HL-60/S4 (cell line): ENCODE data around the gene CCDC142.
"Not testable (repeated sequence)": the region's sequence is repeated elsewhere in the genome, so short reads cannot be mapped to it uniquely, and the experiment has no call there.

Experiments used
- in situ Hi-C: fragments of 300-500 bp; cut with MboI; formaldehyde crosslinking; loops from 2 replicates; pipeline ENCODE4 v1.14.3; 2022; ENCODE audit warnings: low sequenced_read_pairs

CCDC142 gene

DNA sequence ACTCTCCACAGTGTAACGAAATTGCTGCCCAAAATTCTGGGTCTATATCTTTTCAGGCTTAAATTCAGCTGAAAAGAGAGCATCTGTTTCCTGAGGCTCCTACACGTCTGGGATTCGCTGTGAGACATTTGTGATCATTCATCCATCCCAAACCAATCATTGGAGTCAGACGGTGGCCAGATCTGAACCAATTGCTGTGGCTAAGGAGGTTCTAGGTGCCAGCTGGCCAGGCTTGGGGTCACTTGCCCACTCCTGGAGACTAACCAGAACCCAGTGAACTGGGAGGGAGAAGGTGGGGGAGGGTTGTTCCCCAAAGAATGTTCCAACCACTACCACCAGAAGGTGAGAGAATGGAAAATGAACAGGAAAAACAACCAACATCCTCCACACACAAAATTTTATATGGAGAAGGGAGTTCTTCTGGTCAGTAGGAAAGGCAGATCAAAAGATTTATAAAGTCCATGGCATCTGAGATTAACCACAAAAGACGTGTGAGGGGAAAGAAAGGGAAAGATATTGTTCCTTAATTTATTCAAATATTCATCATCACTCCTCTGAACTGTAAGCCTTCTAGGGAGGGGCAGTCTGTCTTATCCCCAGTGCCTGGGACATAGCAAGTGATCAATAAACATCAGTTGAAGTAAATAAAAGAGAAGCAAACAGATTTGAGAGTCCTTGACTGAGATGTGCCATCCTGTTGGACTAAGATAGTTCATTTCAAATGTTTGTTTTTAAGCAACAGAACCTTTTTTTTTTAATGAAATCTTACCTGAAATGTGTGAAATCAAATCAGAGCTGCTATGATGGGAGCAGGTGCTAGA, 38.1 kb downstream of the CCDC142 start:
- in situ Hi-C loops = no loop called here

DNA sequence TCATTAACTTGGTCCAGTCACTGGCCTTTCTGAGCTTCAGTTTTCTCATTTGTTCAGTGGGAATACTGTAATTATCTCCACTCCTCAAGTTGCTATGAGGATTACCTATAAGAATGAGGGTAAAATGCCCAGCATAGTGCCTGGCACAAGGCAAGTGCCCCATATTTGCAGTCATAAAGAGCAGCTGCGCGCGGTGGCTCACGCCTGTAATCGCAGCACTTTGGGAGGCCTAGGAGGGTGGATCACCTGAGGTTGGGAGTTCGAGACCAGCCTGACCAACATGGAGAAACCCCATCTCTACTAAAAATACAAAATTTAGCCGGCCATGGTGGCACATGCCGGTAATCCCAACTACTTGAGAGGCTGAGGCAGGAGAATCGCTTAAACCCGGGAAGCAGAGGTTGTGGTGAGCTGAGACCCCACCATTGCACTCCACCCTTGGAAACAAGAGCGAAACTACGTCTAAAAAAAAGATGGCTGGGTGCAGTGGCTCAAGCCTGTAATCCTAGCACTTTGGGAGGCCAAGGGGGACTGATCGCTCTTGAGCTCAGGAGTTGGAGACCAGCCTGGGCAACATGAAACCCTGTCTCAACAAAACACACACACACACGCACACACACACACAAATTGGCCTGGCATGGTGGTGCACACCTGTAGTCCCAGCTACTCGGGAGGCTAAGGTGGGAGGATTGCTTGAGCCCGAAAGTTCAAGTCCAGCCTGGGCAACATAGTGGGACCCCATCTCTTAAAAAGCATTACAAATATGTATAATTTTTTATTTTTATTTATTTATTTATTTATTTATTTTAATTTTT, 40.1 kb downstream of the CCDC142 start:
- in situ Hi-C loops = not testable (repeated sequence)

DNA sequence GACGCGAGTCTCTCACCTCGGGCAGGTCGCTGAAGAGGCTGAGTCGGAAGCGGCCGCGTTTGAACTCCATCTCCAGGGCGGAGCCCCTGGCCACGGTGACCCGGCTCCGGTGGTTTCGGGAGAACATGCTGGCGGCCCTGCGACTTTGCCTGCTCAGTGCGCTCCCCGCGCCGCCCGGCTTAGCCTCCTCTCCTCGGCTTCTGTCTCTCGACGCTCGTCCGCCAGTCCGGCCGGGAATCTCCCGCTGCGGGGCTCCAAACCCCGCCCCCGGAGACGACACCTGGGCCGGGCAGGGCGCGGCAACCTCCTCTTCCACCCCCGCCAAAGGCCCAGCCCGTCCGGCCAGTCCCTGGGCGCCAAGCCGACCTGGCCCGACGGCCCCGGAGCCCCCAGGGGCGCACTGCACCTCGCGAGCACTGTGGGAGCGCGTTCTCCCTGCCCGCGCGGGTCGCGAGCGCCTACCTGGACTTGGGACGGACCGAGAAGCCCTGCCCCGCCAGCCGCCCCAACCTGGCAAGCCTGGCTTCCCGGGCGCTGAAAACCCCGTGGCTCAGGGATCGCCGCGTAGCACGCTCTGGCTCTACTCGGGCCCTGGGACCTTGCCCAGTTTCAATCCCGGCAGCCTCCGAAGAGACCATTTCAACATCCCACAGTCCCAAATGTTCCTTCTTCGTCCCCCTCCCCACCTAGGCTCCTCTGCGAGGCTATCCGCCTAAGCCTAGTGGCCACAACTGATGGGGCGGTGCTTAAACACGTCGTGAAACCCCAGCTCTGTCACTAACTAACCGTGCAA, 40.9 kb downstream of the CCDC142 start, which contains the start of gene RTKN:
TSS of gene RTKN (minus strand) at position 248 of the 793 bp plus-strand sequence. CDS start at position 127, 121 bp downstream.
- in situ Hi-C loops = no loop called here

DNA sequence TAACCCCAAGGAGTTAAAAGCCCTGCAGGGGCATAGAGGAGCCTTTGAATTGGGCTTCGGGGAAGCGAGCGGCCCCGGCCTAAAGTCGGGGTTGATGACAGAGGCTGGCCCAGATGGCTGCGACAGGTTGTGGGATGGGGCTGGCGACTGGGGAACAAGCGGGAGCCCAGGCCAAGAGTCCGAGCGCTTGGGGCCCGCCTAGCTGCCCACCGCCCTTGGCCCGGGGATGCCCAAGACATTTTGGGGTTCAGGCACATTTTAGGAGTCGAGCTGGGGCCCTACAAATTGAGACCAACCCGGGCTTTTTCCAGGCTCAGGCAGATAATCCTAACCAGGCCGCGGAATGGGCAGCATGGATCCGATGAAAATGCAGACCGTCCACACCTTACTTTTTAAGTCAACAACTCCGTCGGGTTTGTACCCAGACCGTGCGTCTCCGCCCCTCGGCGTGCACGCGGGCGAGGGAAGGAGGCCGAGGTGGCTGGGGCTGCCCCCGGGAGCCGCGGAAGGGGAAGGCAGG, 41.6 kb downstream of the CCDC142 start:
- in situ Hi-C loops = no loop called here

DNA sequence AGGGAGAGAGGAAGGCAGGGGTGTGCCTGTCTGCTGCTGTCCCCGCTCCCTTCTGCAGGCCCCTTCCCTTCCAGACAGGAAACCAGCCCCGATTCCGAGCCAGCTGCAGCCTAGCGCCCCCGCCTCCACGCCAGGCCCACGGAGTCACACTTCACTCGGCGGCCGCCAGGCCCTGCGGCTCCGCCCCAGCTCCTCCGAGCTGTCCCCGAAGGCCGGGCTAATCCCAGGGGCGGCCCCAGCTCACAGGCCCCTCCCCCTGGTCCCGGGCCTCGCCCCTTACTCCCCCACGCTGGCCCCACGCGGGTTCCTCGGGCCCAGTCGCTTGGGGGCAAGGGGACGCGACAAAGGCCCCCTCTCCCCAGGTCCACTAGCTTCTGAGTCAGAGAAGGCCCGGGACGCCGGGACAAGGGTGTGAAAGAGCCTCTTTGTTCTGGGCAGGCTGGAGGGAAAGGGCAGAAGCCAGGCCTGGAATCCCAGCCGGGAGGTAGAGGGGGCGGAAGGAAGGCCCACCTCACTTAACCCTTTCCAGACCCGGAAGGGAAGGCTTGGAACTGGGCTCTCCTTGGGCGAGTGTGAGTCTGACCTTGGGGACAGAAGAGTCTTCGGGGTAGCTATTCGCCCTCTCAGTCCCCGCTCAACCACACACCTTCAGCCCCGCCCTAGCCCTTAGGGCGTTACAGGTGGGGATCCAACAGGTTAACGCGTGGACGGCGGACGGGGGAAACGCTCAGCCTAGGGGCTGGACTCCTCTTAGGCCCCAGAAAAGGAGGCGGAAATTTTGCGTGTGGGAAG, 42.2 kb downstream of the CCDC142 start:
- in situ Hi-C loops = no loop called here

DNA sequence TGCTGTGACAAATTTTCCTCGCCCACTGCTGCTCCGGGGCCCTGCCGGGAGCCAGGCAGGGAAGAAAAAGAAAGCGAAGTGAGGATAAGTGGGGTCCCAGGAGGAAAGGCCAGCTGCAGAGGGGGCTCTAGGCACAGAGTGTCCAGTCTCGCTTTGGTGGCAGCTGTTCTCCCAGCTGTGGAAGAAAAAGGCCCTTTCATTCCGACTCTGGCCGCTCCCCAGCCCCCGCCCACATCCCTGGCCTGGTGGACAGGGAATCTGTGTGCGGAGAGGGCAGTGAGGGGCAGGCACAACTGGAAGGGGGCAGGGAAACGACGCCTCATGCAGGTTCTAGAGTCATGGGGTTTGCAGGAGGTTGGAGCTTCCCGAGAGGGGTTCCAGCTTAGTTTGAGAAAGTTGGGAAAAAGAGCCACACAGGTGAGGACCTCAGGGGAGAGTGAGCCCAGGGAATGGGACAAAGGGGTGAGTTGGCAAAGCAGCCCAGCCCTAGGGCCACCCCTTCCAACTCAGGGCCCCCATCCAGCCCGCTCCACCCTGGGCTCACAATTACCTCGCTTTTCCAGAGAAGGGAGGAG, 42.9 kb downstream of the CCDC142 start:
- in situ Hi-C loops = no loop called here

DNA sequence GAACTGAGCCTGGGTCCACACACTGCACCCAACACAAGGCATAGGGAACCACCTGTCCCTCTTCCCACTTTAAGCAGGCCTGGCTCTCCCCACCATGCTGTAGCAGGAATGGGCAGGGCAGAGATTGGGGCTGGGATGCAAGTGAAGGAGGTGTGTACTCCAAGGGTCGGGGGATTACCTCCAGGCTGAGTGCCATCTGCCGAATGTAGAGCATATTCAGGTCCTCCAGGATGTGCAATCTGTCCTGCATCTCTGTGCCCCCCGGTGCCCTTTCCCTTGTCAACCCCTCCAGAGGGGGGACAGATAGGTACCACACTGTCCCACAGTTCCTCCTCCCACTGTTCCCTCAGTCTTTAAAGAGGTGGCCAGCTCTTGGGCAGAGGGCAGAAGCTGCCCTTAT, 43.4 kb downstream of the CCDC142 start:
- in situ Hi-C loops = no loop called here

DNA sequence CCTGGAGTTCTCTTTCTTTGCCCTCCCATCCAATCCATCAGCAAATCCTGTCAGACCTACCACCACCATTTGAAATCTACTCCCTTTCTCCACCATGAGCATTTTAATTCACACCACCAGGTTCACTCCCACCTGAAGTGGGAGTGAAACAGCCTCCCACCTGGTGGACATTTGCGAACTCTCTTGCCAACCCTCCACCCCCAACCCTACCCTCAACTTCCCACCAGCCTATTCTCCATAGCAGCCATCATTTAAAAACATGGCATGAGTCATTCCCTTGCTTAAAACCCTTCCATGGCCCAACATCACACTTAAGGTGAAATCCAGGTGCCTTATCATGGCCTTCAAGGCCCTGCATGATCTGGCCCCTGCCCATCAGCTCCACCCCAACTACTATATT, 44.5 kb downstream of the CCDC142 start:
- in situ Hi-C loops = no loop called here

DNA sequence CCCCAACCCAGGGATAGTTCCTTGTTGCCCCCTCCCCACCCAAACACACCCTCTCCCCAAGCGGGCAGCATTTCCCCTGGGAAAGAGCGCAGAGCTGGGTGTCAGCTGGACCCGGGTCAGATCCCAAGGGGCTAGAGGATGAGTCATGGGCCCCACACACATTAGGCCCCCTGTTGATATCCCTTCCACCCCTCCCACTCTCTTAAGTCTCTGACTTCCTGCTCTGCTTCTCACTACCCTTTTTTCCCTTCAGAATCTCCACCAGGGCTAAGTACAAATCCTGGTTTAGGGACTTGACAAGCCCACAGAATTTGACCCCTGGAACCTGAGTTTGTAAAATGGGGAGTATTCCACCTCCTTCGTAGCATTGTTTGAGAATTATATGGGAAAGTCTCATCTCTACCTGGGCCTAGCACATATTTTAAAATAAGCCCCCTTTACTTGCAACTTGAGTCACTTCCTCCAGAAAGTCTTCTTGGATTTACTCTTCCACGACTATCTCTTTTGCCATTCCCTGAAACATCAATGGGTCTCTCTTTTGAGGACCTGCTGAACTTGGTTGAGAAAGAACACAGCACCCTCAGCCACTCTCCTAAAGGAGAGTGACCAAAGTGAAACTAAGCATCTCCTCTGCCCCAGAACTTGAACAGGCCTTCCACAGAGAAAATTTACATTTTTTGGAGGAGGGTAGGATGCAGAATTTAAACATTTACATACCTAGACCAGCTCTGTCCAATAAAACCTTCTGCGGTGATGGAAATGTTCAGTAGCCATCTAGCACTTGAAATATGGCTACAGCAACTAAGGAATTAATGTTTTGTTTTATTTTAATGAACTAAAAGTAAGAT, 45.7 kb downstream of the CCDC142 start:
- in situ Hi-C loops = no loop called here

DNA sequence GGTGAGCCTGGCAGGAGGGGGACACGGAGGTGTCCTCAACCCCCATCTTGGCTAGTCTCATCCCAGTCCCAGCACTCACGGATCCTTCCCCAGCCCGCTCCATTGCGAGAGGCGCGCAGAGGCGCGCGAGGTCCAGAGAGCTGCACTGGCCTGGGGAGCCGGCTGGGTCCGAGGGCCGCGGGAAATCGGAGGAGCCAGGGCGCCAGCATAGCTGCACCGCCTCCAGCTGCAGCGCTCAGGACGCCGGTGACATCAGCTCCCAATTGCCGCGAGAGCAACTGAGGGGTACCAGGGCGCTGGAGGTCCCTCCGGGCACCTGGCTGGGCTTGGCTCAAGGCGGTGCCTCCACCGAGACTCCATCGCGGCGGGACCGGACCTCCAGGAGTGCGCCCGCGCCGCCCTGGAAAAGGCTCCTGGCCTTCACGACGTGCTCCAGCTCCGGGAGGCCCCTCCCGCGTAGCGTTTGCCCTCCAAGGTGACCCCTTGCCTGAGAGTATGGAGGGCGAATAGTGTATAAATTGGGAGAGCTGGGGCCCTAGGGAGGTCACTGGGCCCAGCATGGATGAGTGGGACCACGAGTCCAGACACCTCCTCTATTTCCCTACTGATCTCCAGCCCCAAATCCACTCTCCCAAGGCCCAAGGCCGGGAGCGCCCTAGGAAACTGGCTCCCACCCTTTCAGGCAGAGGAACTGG, 46.5 kb downstream of the CCDC142 start:
- in situ Hi-C loops = no loop called here

DNA sequence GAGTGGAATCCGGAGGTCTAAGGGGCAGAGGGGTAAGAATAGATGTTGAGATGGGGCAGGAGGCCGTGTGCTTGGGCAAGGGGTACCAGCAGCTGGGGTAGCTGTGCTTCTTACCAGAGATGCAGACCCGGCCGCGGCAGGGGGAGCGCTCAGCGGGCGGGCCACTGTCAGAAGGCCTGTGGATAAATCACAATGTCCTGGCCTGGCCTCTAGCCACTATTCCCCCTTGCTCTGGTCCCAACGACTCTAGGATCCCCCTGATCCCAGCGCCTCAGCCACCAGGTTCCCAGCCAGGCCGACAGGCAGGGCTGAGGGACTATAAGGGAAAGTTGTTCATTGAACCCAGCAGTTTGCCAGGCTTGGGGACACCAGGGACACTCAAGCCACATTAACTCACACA, 52.3 kb downstream of the CCDC142 start:
- in situ Hi-C loops = no loop called here

DNA sequence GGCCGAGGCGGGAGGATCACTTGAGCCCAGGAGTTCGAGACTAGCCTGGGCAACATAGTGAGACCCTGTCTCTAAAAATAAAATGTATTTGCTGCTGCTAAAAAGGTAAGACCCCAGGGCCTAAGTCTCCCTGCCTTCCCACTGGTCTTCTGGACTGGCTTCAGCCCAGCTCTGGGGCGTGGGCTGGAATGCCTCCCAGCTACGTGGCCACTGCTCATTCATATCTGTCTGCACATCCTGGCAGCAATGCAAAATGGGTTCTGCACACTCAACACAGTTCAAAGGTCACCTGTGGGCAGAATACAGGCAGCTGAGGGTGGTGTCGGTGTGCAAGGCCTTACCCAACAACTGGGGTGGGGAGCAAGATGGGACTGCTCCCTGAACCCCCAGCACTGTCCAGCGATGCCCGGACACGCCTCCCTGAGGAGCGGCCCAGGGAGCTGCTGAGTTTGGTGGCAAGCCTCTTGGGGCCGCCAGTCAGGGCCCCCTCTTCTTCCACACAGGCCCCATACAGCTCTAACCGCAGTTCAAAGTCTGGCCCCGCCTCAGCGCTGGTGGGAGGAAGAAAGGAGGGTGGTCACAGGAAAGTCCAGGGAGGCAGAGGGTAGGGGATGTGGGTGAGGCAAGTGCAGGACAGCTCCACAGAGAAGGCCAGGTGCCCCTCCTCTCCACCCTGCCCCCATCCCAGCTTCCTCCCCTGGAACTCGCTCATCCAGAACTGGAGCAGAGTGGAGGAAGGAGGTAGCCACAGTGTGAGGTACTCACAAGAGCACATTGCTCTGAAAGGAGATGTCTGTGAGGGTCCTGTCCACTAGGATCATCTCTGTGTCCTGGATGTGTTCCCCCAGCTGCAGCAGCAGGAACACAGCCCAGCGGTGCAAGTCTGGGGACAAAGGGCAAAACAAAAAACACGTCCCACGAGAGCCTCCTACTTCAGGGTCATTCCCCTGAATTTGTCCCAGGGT, 53.0 kb downstream of the CCDC142 start:
- in situ Hi-C loops = no loop called here

DNA sequence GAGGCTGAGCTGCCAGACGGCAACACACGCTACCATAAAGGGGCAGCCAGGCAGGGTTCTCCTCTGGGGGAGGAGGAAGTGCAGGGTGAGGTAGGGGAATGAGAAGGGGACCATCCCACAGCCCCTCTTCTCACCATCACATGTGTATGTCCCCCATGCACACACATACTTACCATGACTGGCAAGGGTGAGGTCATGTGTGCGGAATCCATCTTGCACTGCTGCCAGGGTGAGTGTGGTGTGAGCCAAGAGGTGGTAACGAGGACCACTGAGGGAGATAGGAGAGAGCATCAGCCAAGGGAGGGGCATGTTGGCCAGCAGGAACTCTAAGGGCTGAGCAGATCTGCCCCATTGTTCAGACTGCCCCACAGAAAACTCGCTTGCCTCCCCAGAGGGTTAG, 54.1 kb downstream of the CCDC142 start:
- in situ Hi-C loops = no loop called here

DNA sequence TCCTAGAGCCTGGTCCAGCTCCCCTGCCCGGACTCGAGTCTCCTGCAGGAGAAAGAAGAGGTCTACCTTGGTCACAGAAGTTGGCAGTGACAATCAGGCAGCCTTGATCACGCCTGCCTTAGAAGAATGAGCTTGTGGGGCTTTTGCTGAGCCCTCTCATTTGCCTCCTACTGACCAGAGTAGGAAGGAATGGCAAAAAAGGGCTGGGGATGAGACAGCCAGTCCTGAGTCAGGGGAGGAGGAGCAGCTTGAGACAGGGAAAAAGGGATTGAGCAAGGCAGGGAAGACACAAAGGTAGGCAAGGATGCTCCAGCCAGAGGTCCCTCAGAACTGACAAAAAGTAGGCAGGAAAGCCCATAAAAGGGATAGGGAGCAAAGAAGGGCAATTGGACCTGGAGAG, 55.2 kb downstream of the CCDC142 start:
- in situ Hi-C loops = no loop called here

DNA sequence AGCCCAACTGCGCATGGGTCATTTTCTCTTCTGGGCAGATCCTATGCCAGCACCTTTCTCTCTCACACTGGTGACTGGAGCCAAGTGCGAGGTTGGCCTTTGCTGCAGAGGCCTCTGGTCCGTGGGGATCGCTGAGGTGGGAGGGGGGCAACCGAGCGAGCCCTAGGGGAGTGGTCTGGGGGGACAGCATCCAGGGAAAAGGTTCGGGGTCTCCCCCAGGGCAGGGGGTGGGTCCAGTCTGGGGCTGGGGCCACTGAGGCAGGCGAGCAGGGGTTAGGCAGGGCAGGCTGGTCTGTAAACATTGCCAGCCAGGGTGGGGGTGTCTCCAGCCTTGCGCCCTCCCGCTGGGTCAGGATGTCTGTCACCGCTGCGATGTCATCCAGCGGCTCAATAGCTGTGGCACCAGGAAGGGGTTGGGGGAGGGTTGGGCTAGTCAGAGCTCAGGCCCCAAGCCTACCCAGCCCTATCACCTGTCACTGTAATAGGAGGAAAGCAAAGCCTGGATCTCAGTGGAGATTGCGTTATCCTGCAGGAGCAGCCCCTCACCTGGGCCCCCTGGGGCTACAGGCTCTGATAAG, 56.5 kb downstream of the CCDC142 start:
- in situ Hi-C loops = no loop called here

DNA sequence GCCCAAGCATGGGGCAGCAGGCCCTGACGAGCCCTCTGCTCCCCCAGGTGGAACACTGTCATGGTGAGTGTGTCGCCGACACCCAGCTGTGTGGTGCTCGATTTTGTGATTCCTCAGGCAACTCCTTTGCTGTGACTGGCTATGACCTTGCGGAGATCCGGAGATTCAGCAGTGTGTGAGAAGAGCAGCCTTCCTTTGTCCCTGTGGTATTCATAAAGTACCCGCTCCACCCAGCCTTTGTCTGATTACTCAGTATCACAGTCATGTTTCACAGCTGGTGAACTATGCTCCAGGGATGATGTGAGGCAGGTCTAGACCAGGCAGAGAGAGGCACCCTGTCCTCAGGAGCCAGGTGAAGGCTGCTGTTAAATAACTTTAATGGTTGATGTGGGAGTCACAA, 57.3 kb downstream of the CCDC142 start:
- in situ Hi-C loops = no loop called here

DNA sequence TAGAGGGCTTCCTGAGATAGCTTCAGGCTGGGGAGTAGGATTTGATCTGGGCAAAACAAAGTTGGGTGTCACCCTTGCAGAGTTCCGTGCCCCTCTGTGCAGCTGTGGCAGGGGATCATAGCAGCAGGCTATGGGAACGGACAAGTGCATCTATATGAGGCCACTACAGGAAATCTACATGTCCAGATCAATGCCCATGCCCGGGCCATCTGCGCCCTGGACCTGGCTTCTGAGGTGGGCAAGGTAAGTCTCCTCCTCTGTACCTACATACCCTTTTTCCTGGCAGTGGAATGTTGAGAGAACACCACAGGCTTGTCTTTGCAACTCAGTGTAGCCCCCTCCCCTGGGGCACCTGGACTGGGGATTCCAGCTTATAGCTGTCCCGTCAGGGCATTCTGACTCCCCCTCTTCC, 57.8 kb downstream of the CCDC142 start:
- in situ Hi-C loops = no loop called here
